ENCODE results near the gene CASQ2. TPM values are rescaled to one million over a fixed set of nuclear protein-coding genes. Genes with fewer than 3 reads are reported as not detected.

The CASQ2 gene
- total and polyA plus RNA-seq, 8 donors, result 0.32 to 4.8 (median 0.65) TPM

GRCh38 chr1:115771847-115772457 is 3.4 kb upstream of the CASQ2 start:
- Histone ChIP-seq H3K27ac (no peak overlapping the region), H3K27me3 (peaks cover 0 to 4% of the 10 kb centered on the region in 2 donors), H3K36me3 (no peaks in the 10 kb centered on the region), H3K9me3 (no peaks in the 10 kb centered on the region), H3K4me1 (no peaks in the 10 kb centered on the region), H3K4me3 (no peak overlapping the region)
- peak; percentile 64 for TF ChIP-seq CTCF (IDR thresholded peaks at IDR 0.05)
- intact Hi-C loops (cut with DNase I), result no loop called here
- ATAC-seq, result peak; percentile 98
- DNase-seq, result peak in 3 of 4 donors; percentile 53 to 87 (median 79)

GRCh38 chr1:115771094-115771846 is 2.8 kb upstream of the CASQ2 start:
- DNase-seq (no peak), ATAC-seq (no peak)
- Histone ChIP-seq H3K4me1 (no peaks in the 10 kb centered on the region), H3K9me3 (no peaks in the 10 kb centered on the region), H3K27ac (no peak overlapping the region), H3K36me3 (no peaks in the 10 kb centered on the region), H3K27me3 (no peaks in the 10 kb centered on the region), H3K4me3 (no peak overlapping the region)
- TF ChIP-seq CTCF (IDR thresholded peaks at IDR 0.05), result no peak
- intact Hi-C loops (cut with DNase I), result no loop called here

- ATAC-seq, result no peak
- intact Hi-C loops (cut with DNase I), result loop anchor here in 1 of 2 donors (10.0 kb wide), 1 partner anchor 153 kb away; no protein-coding TSS in a partner anchor
- no peaks in the 10 kb centered on the region for H3K36me3 ChIP-seq
- no peak overlapping the region for H3K4me3 ChIP-seq
- no peaks in the 10 kb centered on the region for H3K4me1 ChIP-seq
- H3K9me3 ChIP-seq, result no peaks in the 10 kb centered on the region
- DNase-seq, result no peak
- TF ChIP-seq CTCF (IDR thresholded peaks at IDR 0.05), result no peak
- no peaks in the 10 kb centered on the region for H3K27me3 ChIP-seq
- no peak overlapping the region for H3K27ac ChIP-seq
Measured at GRCh38 chr1:115767403-115767802, 1.1 kb downstream of the CASQ2 start.

- no peak for ATAC-seq
- no peak overlapping the region for H3K4me3 ChIP-seq
- DNase-seq, result no peak
- intact Hi-C loops (cut with DNase I), result loop anchor here in 1 of 2 donors (10.0 kb wide), 1 partner anchor 150 kb away; no protein-coding TSS in a partner anchor
- H3K4me1 ChIP-seq, result no peaks in the 10 kb centered on the region
- no peaks in the 10 kb centered on the region for H3K36me3 ChIP-seq
- H3K9me3 ChIP-seq, result no peaks in the 10 kb centered on the region
- H3K27me3 ChIP-seq, result no peaks in the 10 kb centered on the region
- H3K27ac ChIP-seq, result no peak overlapping the region
- no peak for TF ChIP-seq CTCF (IDR thresholded peaks at IDR 0.05)
Measured at GRCh38 chr1:115765091-115765490, 3.4 kb downstream of the CASQ2 start.

GRCh38 chr1:115764541-115764940 is 4.0 kb downstream of the CASQ2 start:
- Histone ChIP-seq H3K27me3 (no peaks in the 10 kb centered on the region), H3K36me3 (no peaks in the 10 kb centered on the region), H3K4me1 (no peaks in the 10 kb centered on the region), H3K9me3 (no peaks in the 10 kb centered on the region), H3K27ac (no peak overlapping the region), H3K4me3 (no peak overlapping the region)
- TF ChIP-seq CTCF (IDR thresholded peaks at IDR 0.05), result peak; percentile 11 to 22
- DNase-seq (peak in 2 of 4 donors; percentile 23 to 35), ATAC-seq (peak; percentile 59)
- intact Hi-C loops (cut with DNase I), result loop anchor here in 1 of 2 donors (5.0 to 10.0 kb wide), 2 partner anchors 47 to 150 kb away; no protein-coding TSS in a partner anchor
